SJCRH30 (cell line): ENCODE results near the gene SCN8A. TPM values are rescaled to one million over a fixed set of nuclear protein-coding genes. Genes with fewer than 3 reads are reported as not detected.
"Not testable (repeated sequence)": the region's sequence is repeated elsewhere in the genome, so short reads cannot be mapped to it uniquely, and the experiment has no call there.

ENCODE experiments used
- DNase-seq, 2 experiments: peaks; one replicate each; pipeline ENCODE4 v3.0.0-alpha.2; 2015 to 2020
- H3K27ac ChIP-seq: fragments of 250-450 bp; sonication (Bioruptor Pico); 2 replicates; pipeline ENCODE4 v1.5.1; 2020; ENCODE audit warnings: mild to moderate bottlenecking, moderate library complexity
- H3K27me3 ChIP-seq: fragments of 250-450 bp; sonication (Bioruptor Pico); 2 replicates; pipeline ENCODE4 v1.5.1; 2020; ENCODE audit warnings: mild to moderate bottlenecking, moderate library complexity
- H3K36me3 ChIP-seq: fragments of 250-450 bp; sonication (Bioruptor Pico); 2 replicates; pipeline ENCODE4 v1.5.1; 2020; ENCODE audit warnings: mild to moderate bottlenecking, moderate library complexity
- H3K4me1 ChIP-seq: fragments of 250-450 bp; sonication (Bioruptor Pico); 2 replicates; pipeline ENCODE4 v1.5.1; 2020; ENCODE audit warnings: mild to moderate bottlenecking, moderate library complexity
- H3K4me3 ChIP-seq: fragments of 250-450 bp; sonication (Bioruptor Pico); 2 replicates; pipeline ENCODE4 v1.5.1; 2020; ENCODE audit warnings: mild to moderate bottlenecking, moderate library complexity
- H3K9me3 ChIP-seq: fragments of 250-450 bp; sonication (Bioruptor Pico); replicated peaks from 2 replicates; pipeline ENCODE4 v1.5.1; 2020; ENCODE audit warnings: mild to moderate bottlenecking, moderate library complexity
- total RNA-seq: library from RNA; depleted of rRNA; stranded (reverse); fragments of >200 nt; shearing (Covaris generic); gene quantifications from 2 replicates; pipeline ENCODE4 v1.2.3, GENCODE V29; 2014

The SCN8A gene
- total RNA-seq, 1 experiment from 2014 or later: 0.67 TPM

GRCh38 chr12:51820526-51821439, 229.8 kb downstream of the SCN8A start:
- Histone ChIP-seq H3K4me1 (no peaks in the 10 kb centered on the region), H3K9me3 (no peaks in the 10 kb centered on the region), H3K27me3 (no peaks in the 10 kb centered on the region; the same call in 1 of the 2 replicates), H3K27ac (no peak overlapping the region), H3K4me3 (no peak overlapping the region), H3K36me3 (no peaks in the 10 kb centered on the region)
- no peak for DNase-seq

GRCh38 chr12:51821440-51822260, 230.6 kb downstream of the SCN8A start:
- Histone ChIP-seq H3K27me3 (peaks cover under 1% of the 10 kb centered on the region; the same call in 1 of the 2 replicates), H3K9me3 (no peaks in the 10 kb centered on the region), H3K4me1 (no peaks in the 10 kb centered on the region), H3K4me3 (no peak overlapping the region), H3K27ac (no peak overlapping the region), H3K36me3 (no peaks in the 10 kb centered on the region)
- DNase-seq: no peak

- H3K27me3 ChIP-seq: peaks cover 4% of the 10 kb centered on the region; the same call in 1 of the 2 replicates
- H3K27ac ChIP-seq: no peak overlapping the region
- no peak for DNase-seq
- H3K4me1 ChIP-seq: no peaks in the 10 kb centered on the region
- no peak overlapping the region for H3K4me3 ChIP-seq
- no peaks in the 10 kb centered on the region for H3K9me3 ChIP-seq
- H3K36me3 ChIP-seq: no peaks in the 10 kb centered on the region
Observed at GRCh38 chr12:51822261-51822616, 231.2 kb downstream of the SCN8A start.

- Histone ChIP-seq H3K4me3 (no peak overlapping the region), H3K27me3 (peaks cover 8% of the 10 kb centered on the region; the same call in 1 of the 2 replicates)
Observed at GRCh38 chr12:51822956-51823355, 231.9 kb downstream of the SCN8A start.

GRCh38 chr12:51823875-51824565, 233.0 kb downstream of the SCN8A start:
- Histone ChIP-seq H3K36me3 (no peaks in the 10 kb centered on the region), H3K27ac (no peak overlapping the region), H3K4me3 (no peak overlapping the region), H3K9me3 (no peaks in the 10 kb centered on the region), H3K4me1 (no peaks in the 10 kb centered on the region), H3K27me3 (peaks cover 17% of the 10 kb centered on the region)
- DNase-seq: peak; percentile 18 to 63

More at GRCh38 chr12:51822956-51823355, 231.9 kb downstream of the SCN8A start:
- H3K27ac ChIP-seq: no peak overlapping the region
- no peaks in the 10 kb centered on the region for H3K4me1 ChIP-seq
- H3K36me3 ChIP-seq: no peaks in the 10 kb centered on the region
- no peaks in the 10 kb centered on the region for H3K9me3 ChIP-seq
- DNase-seq: no peak

- Histone ChIP-seq H3K9me3 (no peaks in the 10 kb centered on the region), H3K27ac (no peak overlapping the region), H3K27me3 (peaks cover 29% of the 10 kb centered on the region), H3K4me1 (no peaks in the 10 kb centered on the region), H3K4me3 (no peak overlapping the region), H3K36me3 (no peaks in the 10 kb centered on the region)
- no peak for DNase-seq
Observed at GRCh38 chr12:51825216-51825615, 234.2 kb downstream of the SCN8A start.

GRCh38 chr12:51826881-51827280, 235.8 kb downstream of the SCN8A start:
- Histone ChIP-seq H3K27ac (no peak overlapping the region), H3K9me3 (no peaks in the 10 kb centered on the region), H3K4me3 (no peak overlapping the region), H3K36me3 (no peaks in the 10 kb centered on the region), H3K4me1 (no peaks in the 10 kb centered on the region), H3K27me3 (peaks cover 43% of the 10 kb centered on the region)
- DNase-seq: no peak

- H3K27me3 ChIP-seq: peaks cover 53% of the 10 kb centered on the region
- no peaks in the 10 kb centered on the region for H3K36me3 ChIP-seq
- no peak overlapping the region for H3K27ac ChIP-seq
- no peak overlapping the region for H3K4me3 ChIP-seq
- no peaks in the 10 kb centered on the region for H3K4me1 ChIP-seq
- no peaks in the 10 kb centered on the region for H3K9me3 ChIP-seq
- no peak for DNase-seq
Observed at GRCh38 chr12:51827925-51828818, 237.1 kb downstream of the SCN8A start.

GRCh38 chr12:51829011-51829481, 238.0 kb downstream of the SCN8A start:
- DNase-seq: no peak
- no peaks in the 10 kb centered on the region for H3K4me1 ChIP-seq
- no peaks in the 10 kb centered on the region for H3K36me3 ChIP-seq
- H3K4me3 ChIP-seq: no peak overlapping the region
- H3K27ac ChIP-seq: no peak overlapping the region
- H3K9me3 ChIP-seq: no peaks in the 10 kb centered on the region
- peaks cover 61% of the 10 kb centered on the region for H3K27me3 ChIP-seq

GRCh38 chr12:51829641-51830040, 238.6 kb downstream of the SCN8A start:
- H3K9me3 ChIP-seq: no peaks in the 10 kb centered on the region
- H3K4me3 ChIP-seq: no peak overlapping the region
- H3K27ac ChIP-seq: no peak overlapping the region
- H3K36me3 ChIP-seq: no peaks in the 10 kb centered on the region
- peaks cover 67% of the 10 kb centered on the region for H3K27me3 ChIP-seq
- no peak for DNase-seq
- no peaks in the 10 kb centered on the region for H3K4me1 ChIP-seq

- not testable (repeated sequence) for H3K4me1 ChIP-seq, H3K4me3 ChIP-seq, H3K9me3 ChIP-seq, DNase-seq, H3K27ac ChIP-seq, H3K36me3 ChIP-seq
- peaks cover 70% of the 10 kb centered on the region for H3K27me3 ChIP-seq
Observed at GRCh38 chr12:51831817-51832216, 240.8 kb downstream of the SCN8A start.

- DNase-seq: no peak
- no peaks in the 10 kb centered on the region; the same call in 1 of the 2 replicates for H3K4me1 ChIP-seq
- no peaks in the 10 kb centered on the region for H3K9me3 ChIP-seq
- no peak overlapping the region for H3K27ac ChIP-seq
- H3K36me3 ChIP-seq: no peaks in the 10 kb centered on the region
- peaks cover 76% of the 10 kb centered on the region for H3K27me3 ChIP-seq
- no peak overlapping the region for H3K4me3 ChIP-seq
Observed at GRCh38 chr12:51832354-51833107, 241.5 kb downstream of the SCN8A start.
